Adrenal gland (tissue), 12 donors: ENCODE results near the gene SYT13. TPM values are rescaled to one million over a fixed set of nuclear protein-coding genes. Genes with fewer than 3 reads are reported as not detected.

Experiments used
- DNase-seq, 7 donors: peaks; one replicate each; pipeline ENCODE4 v3.0.0-alpha.2; 2019 to 2020
- H3K27ac ChIP-seq, 5 donors: fragments of 200-600 bp; sonication (generic) in 4 of 5; 1 replicate in 3 of 5; 2 replicates in 2 of 5; pipeline versions ENCODE4 v1.5.1 to v1.8.0; 2016 to 2020; ENCODE audit warnings: mild to moderate bottlenecking in 1 of 5
- H3K27me3 ChIP-seq: fragments of 200-600 bp; 2 replicates; pipeline ENCODE4 v1.8.0; 2021
- H3K36me3 ChIP-seq, 2 donors: fragments of 200-600 bp; replicated peaks in 1 of 2; 1 replicate in 1 of 2; 2 replicates in 1 of 2; pipeline versions ENCODE4 v1.5.1 to v1.8.0; 2018 to 2022
- H3K4me1 ChIP-seq, 2 donors: fragments of 200-600 bp; replicated peaks in 1 of 2; 1 replicate in 1 of 2; 2 replicates in 1 of 2; pipeline versions ENCODE4 v1.5.1 to v1.8.0; 2018 to 2021
- H3K4me3 ChIP-seq, 4 donors: fragments of 200-600 bp; sonication (generic) in 3 of 4; one replicate each; pipeline ENCODE4 v1.5.1; 2016 to 2018
- H3K9me3 ChIP-seq, 3 donors: fragments of 200-600 bp; sonication (generic) in 1 of 3; replicated peaks in 1 of 3; 1 replicate in 2 of 3; 2 replicates in 1 of 3; pipeline versions ENCODE4 v1.5.1 to v1.8.0; 2016 to 2021
- POLR2A ChIP-seq, 2 donors: fragments of 450-650 bp; IDR thresholded peaks; one replicate each; pipeline ENCODE4 v1.6.1; 2017; ENCODE audit warnings: antibody characterized with exemption in 2 of 2, mild to moderate bottlenecking in 2 of 2, moderate library complexity in 1 of 2
- WGBS, 4 donors: extraction: QIAGEN DNeasy Blood & Tissue Kit in 2 of 4; methylation state at CpG; one replicate each; pipeline versions ENCODE4 v1.1.5 to v1.1.7; 2013 to 2017; 5-methylcytosine and 5-hydroxymethylcytosine counted together
- intact Hi-C, 2 donors: fragments of 100-400 bp; cut with DNase I; formaldehyde crosslinking; loops; one replicate each; pipeline versions ENCODE4 v1.14.1 to v1.15.0; 2022 to 2023
- polyA plus RNA-seq, 3 donors: library from polyadenylated mRNA; stranded (reverse); fragments of 200-250 nt in 2 of 3; fragments of 350-450 nt in 1 of 3; fragmentation: Illumina TruSeq in 1 of 3; extraction: RNeasy Lipid Tissue Mini Kit (QIAGEN cat#74804) in 1 of 3; gene quantifications; one replicate each; pipeline ENCODE4 v1.2.3, GENCODE V29; 2013 to 2014
- total RNA-seq, 9 donors: library from RNA; depleted of rRNA in 4 of 9; stranded (reverse); fragments of >200 nt in 4 of 9; fragments of 120-200 nt in 1 of 9; fragmentation: NEBNext Ultra II Directional in 1 of 9; extraction: Animal tissue kit (Norgen Biotek cat#: 25700) in 1 of 9; gene quantifications; one replicate each; pipeline versions ENCODE4 v1.1.0 to v1.2.4, GENCODE V29; 2013 to 2023
- TF ChIP-seq, protein P1 (sequence below), 6 experiments: fragments of 450-650 bp in 4 of 6; fragments of 200-600 bp in 2 of 6; sonication (generic) in 1 of 6; IDR thresholded peaks; 1 replicate in 5 of 6; 2 replicates in 1 of 6; pipeline versions ENCODE4 v1.5.1 to v1.8.0; 2016 to 2021; ENCODE audit warnings: antibody characterized with exemption in 6 of 6, mild to moderate bottlenecking in 2 of 6, moderate library complexity in 1 of 6
- donor health status: healthy with polysubstance abuse.
- donor health status: Bipolar disorder and iron deficiency.
- donor health status: DM: yes; HTN: yes; CAD: no.
- donor health status: DM: no; HTN: no; CAD: no.
- donor health status: DM: no; HTN: no; CAD: no.
- donor health status: DM: yes; HTN: yes; CAD: no.

Gene SYT13
- total and polyA plus RNA-seq, 12 donors: 0.50 to 6.6 (median 2.7) TPM; not detected in 4

DNA sequence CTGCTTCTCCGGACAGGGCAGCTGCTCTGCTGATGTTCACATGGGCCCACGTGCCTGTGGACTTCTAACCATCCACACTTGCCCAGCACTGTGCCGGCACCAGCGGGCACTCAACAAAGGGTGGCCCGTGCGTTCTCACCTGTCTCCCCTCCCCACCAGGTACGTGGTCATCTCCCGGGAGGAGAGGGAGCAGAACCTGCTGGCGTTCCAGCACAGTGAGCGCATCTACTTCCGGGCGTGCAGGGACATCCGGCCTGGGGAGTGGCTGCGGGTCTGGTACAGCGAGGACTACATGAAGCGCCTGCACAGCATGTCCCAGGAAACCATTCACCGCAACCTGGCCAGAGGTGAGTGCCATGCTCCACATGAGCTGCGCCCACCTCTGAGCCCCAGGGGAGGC lies 66.7 kb downstream of the SYT13 start:
- Histone ChIP-seq H3K9me3 (no peaks in the 10 kb centered on the region), H3K4me3 (no peak overlapping the region), H3K36me3 (no peaks in the 10 kb centered on the region), H3K27me3 (no peaks in the 10 kb centered on the region), H3K4me1 (no peaks in the 10 kb centered on the region), H3K27ac (no peak overlapping the region)
- TF ChIP-seq POLR2A (IDR thresholded peaks at IDR 0.05): no peak
- TF ChIP-seq, protein P1, sequence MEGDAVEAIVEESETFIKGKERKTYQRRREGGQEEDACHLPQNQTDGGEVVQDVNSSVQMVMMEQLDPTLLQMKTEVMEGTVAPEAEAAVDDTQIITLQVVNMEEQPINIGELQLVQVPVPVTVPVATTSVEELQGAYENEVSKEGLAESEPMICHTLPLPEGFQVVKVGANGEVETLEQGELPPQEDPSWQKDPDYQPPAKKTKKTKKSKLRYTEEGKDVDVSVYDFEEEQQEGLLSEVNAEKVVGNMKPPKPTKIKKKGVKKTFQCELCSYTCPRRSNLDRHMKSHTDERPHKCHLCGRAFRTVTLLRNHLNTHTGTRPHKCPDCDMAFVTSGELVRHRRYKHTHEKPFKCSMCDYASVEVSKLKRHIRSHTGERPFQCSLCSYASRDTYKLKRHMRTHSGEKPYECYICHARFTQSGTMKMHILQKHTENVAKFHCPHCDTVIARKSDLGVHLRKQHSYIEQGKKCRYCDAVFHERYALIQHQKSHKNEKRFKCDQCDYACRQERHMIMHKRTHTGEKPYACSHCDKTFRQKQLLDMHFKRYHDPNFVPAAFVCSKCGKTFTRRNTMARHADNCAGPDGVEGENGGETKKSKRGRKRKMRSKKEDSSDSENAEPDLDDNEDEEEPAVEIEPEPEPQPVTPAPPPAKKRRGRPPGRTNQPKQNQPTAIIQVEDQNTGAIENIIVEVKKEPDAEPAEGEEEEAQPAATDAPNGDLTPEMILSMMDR (IDR thresholded peaks at IDR 0.05): no peak
- 94 to 96% (median 95%) methylated on average over 4 to 18 of the region's 18 CpGs for WGBS, 4 donors
- intact Hi-C loops: no loop called here
- DNase-seq: no peak

GRCh38 chr11:45218705-45219104 lies 67.4 kb downstream of the SYT13 start:
- Histone ChIP-seq H3K4me1 (no peaks in the 10 kb centered on the region), H3K27me3 (no peaks in the 10 kb centered on the region), H3K36me3 (peaks cover 0 to under 1% of the 10 kb centered on the region in 2 donors), H3K27ac (no peak overlapping the region), H3K4me3 (no peak overlapping the region), H3K9me3 (no peaks in the 10 kb centered on the region)
- TF ChIP-seq POLR2A (IDR thresholded peaks at IDR 0.05): no peak
- intact Hi-C loops: no loop called here
- no peak for DNase-seq
- 92 to 98% (median 94%) methylated on average over 4 of the region's 4 CpGs for WGBS, 4 donors

DNA sequence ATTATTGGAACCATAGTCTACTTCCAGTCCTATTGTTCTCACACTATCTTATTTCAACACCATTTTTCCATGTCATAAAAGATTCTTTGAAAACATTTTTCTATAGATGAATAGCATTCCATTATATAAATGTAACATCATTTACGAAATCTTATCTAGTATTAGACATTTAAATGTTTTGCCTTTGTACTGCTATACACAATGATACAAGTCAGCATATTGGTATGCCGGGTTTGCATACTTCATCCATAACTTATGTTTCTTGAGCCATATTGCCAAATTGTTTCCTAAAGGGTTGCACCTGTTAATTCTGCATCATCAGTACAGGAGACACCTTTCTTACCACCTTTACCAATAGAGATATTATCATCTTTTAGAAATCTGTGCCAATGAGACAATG lies 68.2 kb downstream of the SYT13 start:
- peaks cover 0 to 6% of the 10 kb centered on the region in 2 donors for H3K36me3 ChIP-seq
- H3K27ac ChIP-seq: no peak overlapping the region
- intact Hi-C loops: no loop called here
- no peaks in the 10 kb centered on the region for H3K27me3 ChIP-seq
- no peak for TF ChIP-seq POLR2A (IDR thresholded peaks at IDR 0.05)
- TF ChIP-seq, protein P1 (IDR thresholded peaks at IDR 0.05): no peak
- no peak for DNase-seq
- no peaks in the 10 kb centered on the region for H3K9me3 ChIP-seq
- no peaks in the 10 kb centered on the region for H3K4me1 ChIP-seq
- 92 to 98% (median 93%) methylated on average over 2 of the region's 2 CpGs for WGBS, 4 donors
- H3K4me3 ChIP-seq: no peak overlapping the region

- no peaks in the 10 kb centered on the region for H3K9me3 ChIP-seq
- peaks cover 0 to 14% of the 10 kb centered on the region in 2 donors for H3K36me3 ChIP-seq
- WGBS, 4 donors: 69 to 73% (median 72%) methylated on average over 2 of the region's 2 CpGs
- TF ChIP-seq, protein P1 (IDR thresholded peaks at IDR 0.05): no peak
- no peak for TF ChIP-seq POLR2A (IDR thresholded peaks at IDR 0.05)
- intact Hi-C loops: no loop called here
- DNase-seq: no peak
- no peaks in the 10 kb centered on the region for H3K27me3 ChIP-seq
- no peak overlapping the region for H3K4me3 ChIP-seq
- H3K4me1 ChIP-seq: no peaks in the 10 kb centered on the region
- no peak overlapping the region for H3K27ac ChIP-seq
These were observed 69.2 kb downstream of the SYT13 start for GRCh38 chr11:45216901-45217300.

DNA sequence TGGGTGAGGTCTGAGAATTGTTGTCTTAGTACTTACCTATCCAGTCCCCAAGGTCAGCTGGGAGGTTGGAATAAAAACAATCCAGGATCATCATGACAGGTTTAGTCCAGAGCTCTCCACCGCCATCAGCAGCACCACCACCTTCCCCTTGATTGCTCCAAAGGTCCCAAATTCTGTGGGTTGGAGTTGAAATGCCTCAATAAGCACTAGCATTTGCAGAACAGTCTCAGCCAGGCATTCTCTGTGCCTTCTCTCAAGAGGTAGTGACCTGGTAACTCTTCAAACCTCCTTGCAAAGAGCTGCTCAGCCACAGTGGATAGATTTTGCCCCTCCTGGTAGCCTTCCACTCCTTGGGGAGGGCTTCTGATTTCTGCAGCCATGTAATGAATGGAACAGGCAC lies 70.1 kb downstream of the SYT13 start:
- TF ChIP-seq, protein P1 (IDR thresholded peaks at IDR 0.05): no peak
- no peak for DNase-seq
- WGBS, 4 donors: 94 to 100% (median 98%) methylated on average over 1 of the region's 1 CpG
- Histone ChIP-seq H3K9me3 (no peaks in the 10 kb centered on the region), H3K27me3 (no peaks in the 10 kb centered on the region), H3K36me3 (peaks cover 0 to 14% of the 10 kb centered on the region in 2 donors), H3K4me3 (no peak overlapping the region), H3K27ac (peak overlapping the region in 1 of 5 donors; percentile 16), H3K4me1 (peaks cover 0 to under 1% of the 10 kb centered on the region in 2 donors)
- intact Hi-C loops: no loop called here
